MM.1S (cell line): ENCODE data around the gene TSPAN17.

Source experiments
- EZH2phosphoT487 ChIP-seq: fragments of 300-600 bp; sonication (generic); IDR thresholded peaks from 2 replicates; pipeline ENCODE4 v1.6.1; 2018; ENCODE audit warnings: antibody characterized with exemption, low read length
- TF ChIP-seq, protein P1 (sequence below): fragments of 300-600 bp; sonication (generic); IDR thresholded peaks from 2 replicates; pipeline ENCODE4 v1.5.1; 2016; ENCODE audit warnings: antibody characterized with exemption, low read length, mixed read lengths

DNA sequence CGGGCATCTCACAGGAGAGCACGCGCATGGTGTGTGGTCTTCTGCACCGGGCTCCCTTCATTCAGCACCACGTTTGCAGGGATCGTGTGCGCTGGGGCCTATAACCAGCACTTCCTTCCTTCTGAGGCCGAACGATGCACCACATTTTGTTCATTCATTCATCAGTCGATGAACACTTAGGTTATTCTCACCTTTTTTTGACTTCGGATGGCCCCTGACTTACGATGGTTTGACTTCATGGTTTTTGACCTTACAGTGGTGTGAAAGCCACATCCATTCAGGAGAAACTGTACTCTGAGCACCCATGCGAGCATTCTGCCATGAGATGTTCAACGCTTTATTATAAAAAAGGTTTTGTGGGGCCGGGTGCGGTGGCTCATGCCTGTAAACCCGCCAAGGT is 27.5 kb downstream of the TSPAN17 start:
- TF ChIP-seq, protein P1, sequence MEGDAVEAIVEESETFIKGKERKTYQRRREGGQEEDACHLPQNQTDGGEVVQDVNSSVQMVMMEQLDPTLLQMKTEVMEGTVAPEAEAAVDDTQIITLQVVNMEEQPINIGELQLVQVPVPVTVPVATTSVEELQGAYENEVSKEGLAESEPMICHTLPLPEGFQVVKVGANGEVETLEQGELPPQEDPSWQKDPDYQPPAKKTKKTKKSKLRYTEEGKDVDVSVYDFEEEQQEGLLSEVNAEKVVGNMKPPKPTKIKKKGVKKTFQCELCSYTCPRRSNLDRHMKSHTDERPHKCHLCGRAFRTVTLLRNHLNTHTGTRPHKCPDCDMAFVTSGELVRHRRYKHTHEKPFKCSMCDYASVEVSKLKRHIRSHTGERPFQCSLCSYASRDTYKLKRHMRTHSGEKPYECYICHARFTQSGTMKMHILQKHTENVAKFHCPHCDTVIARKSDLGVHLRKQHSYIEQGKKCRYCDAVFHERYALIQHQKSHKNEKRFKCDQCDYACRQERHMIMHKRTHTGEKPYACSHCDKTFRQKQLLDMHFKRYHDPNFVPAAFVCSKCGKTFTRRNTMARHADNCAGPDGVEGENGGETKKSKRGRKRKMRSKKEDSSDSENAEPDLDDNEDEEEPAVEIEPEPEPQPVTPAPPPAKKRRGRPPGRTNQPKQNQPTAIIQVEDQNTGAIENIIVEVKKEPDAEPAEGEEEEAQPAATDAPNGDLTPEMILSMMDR, result no peak
- TF ChIP-seq EZH2phosphoT487, result no peak
